ENCODE results near the gene MUC6. TPM values are rescaled to one million over a fixed set of nuclear protein-coding genes. Genes with fewer than 3 reads are reported as not detected.

Gene MUC6
- total and polyA plus RNA-seq, 12 donors: 0.01 to 0.07 TPM; not detected in 10

GRCh38 chr11:1015064-1015463 is 21.5 kb downstream of the MUC6 start:
- 95 to 99% methylated on average over 7 of the region's 7 CpGs for WGBS, 2 donors
- Histone ChIP-seq H3K27me3 (no peaks in the 10 kb centered on the region), H3K4me1 (no peaks in the 10 kb centered on the region), H3K9me3 (no peaks in the 10 kb centered on the region), H3K4me3 (no peak overlapping the region), H3K27ac (no peak overlapping the region), H3K36me3 (peaks cover 0 to 45% (median 24%) of the 10 kb centered on the region in 9 donors)
- no peak for ATAC-seq
- intact Hi-C loops (cut with DNase I): no loop called here
- no peak for DNase-seq
- no peak for TF ChIP-seq CTCF (IDR thresholded peaks at IDR 0.05)

GRCh38 chr11:1014276-1014675 is 22.2 kb downstream of the MUC6 start:
- DNase-seq (no peak), ATAC-seq (no peak)
- peaks cover 0 to 53% (median 32%) of the 10 kb centered on the region in 9 donors for H3K36me3 ChIP-seq
- no peaks in the 10 kb centered on the region for H3K27me3 ChIP-seq
- no peak overlapping the region for H3K27ac ChIP-seq
- H3K4me3 ChIP-seq: no peak overlapping the region
- TF ChIP-seq CTCF (IDR thresholded peaks at IDR 0.05): no peak
- WGBS, 2 donors: 93 to 94% methylated on average over 14 of the region's 14 CpGs
- intact Hi-C loops (cut with DNase I): no loop called here
- H3K9me3 ChIP-seq: no peaks in the 10 kb centered on the region
- no peaks in the 10 kb centered on the region for H3K4me1 ChIP-seq

GRCh38 chr11:1013631-1013935 is 22.9 kb downstream of the MUC6 start:
- Histone ChIP-seq H3K4me3 (no peak overlapping the region), H3K36me3 (peaks cover 0 to 60% (median 35%) of the 10 kb centered on the region in 9 donors), H3K27ac (no peak overlapping the region), H3K27me3 (no peaks in the 10 kb centered on the region), H3K9me3 (no peaks in the 10 kb centered on the region), H3K4me1 (no peaks in the 10 kb centered on the region)
- intact Hi-C loops (cut with DNase I): no loop called here
- ATAC-seq: no peak
- TF ChIP-seq CTCF (IDR thresholded peaks at IDR 0.05): no peak
- WGBS, 2 donors: 95 to 97% methylated on average over 12 of the region's 12 CpGs
- no peak for DNase-seq

- H3K36me3 ChIP-seq: peaks cover 0 to 66% (median 35%) of the 10 kb centered on the region in 9 donors
- TF ChIP-seq CTCF (IDR thresholded peaks at IDR 0.05): no peak
- H3K27me3 ChIP-seq: no peaks in the 10 kb centered on the region
- DNase-seq (no peak), ATAC-seq (no peak)
- no peaks in the 10 kb centered on the region for H3K4me1 ChIP-seq
- no peak overlapping the region for H3K4me3 ChIP-seq
- WGBS, 2 donors: 86 to 88% methylated on average over 28 of the region's 28 CpGs
- no peak overlapping the region for H3K27ac ChIP-seq
- H3K9me3 ChIP-seq: no peaks in the 10 kb centered on the region
- intact Hi-C loops (cut with DNase I): no loop called here
Measured at GRCh38 chr11:1012740-1013630, 23.5 kb downstream of the MUC6 start.

Measured in heart right ventricle (tissue), 16 donors.